Natural killer cell (primary cell): ENCODE results near the gene DUSP1. TPM values are rescaled to one million over a fixed set of nuclear protein-coding genes. Genes with fewer than 3 reads are reported as not detected.
A peak's percentile ranks its signal among the peaks of the same experiment; 100 is the strongest.

ENCODE experiments used
- ATAC-seq, 3 donors: fragments of 150-1000 bp in 2 of 3; fragments of 200-7000 bp in 1 of 3; cut with Tn5 transposase; 1 replicate in 1 of 3; 2 replicates in 2 of 3; pipeline ENCODE4 v1.10.0; 2021; ENCODE audit warnings: mild to moderate bottlenecking in 2 of 3, moderate library complexity in 2 of 3
- DNase-seq, 2 donors: peaks; one replicate each; pipeline versions ENCODE4 v3.0.0 to v3.0.0-alpha.2; 2013 to 2021; ENCODE audit warnings: mixed read lengths in 1 of 2
- H3K27ac ChIP-seq: one replicate; pipeline ENCODE4 v1.5.1; 2013; ENCODE audit warnings: mild to moderate bottlenecking, low read length
- H3K27me3 ChIP-seq: one replicate; pipeline ENCODE4 v1.6.1; 2013; ENCODE audit warnings: low read length; ENCODE audit not compliant: control insufficient read depth, insufficient read depth
- H3K36me3 ChIP-seq: one replicate; pipeline ENCODE4 v1.6.1; 2013; ENCODE audit warnings: low read length; ENCODE audit not compliant: control insufficient read depth, insufficient read depth
- H3K4me1 ChIP-seq: one replicate; pipeline ENCODE4 v1.6.1; 2013; ENCODE audit warnings: low read length; ENCODE audit not compliant: control insufficient read depth, insufficient read depth
- H3K4me3 ChIP-seq: one replicate; pipeline ENCODE4 v1.5.1; 2013; ENCODE audit warnings: low read length
- H3K9me3 ChIP-seq: one replicate; pipeline ENCODE4 v1.6.1; 2013; ENCODE audit warnings: low read length; ENCODE audit not compliant: control insufficient read depth, insufficient read depth
- H3K27ac Mint-ChIP-seq, 2 donors: one replicate each; pipeline ENCODE4 v1.8.0; 2022; ENCODE audit warnings: mild to moderate bottlenecking in 2 of 2, mixed read lengths in 2 of 2, moderate library complexity in 1 of 2
- H3K27me3 Mint-ChIP-seq, 2 donors: one replicate each; pipeline ENCODE4 v1.8.0; 2022; ENCODE audit warnings: low read depth in 2 of 2, mixed read lengths in 2 of 2
- H3K36me3 Mint-ChIP-seq: one replicate; pipeline ENCODE4 v1.8.0; 2022; ENCODE audit warnings: mixed read lengths
- H3K4me1 Mint-ChIP-seq, 2 donors: one replicate each; pipeline ENCODE4 v1.8.0; 2022; ENCODE audit warnings: mixed read lengths in 2 of 2
- H3K4me3 Mint-ChIP-seq: one replicate; pipeline ENCODE4 v1.8.0; 2022; ENCODE audit warnings: mild to moderate bottlenecking, moderate library complexity, mixed read lengths
- H3K9me3 Mint-ChIP-seq, 2 donors: one replicate each; pipeline ENCODE4 v1.8.0; 2022; ENCODE audit warnings: mixed read lengths in 2 of 2
- CTCF ChIP-seq: fragments of 200-600 bp; IDR thresholded peaks from one replicate; pipeline ENCODE4 v1.8.0; 2022; ENCODE audit warnings: antibody characterized with exemption
- WGBS: methylation state at CpG from one replicate; pipeline ENCODE4 v1.1.7; 2013; ENCODE audit warnings: missing lambda C conversion rate; ENCODE audit not compliant: insufficient coverage; 5-methylcytosine and 5-hydroxymethylcytosine counted together
- intact Hi-C: fragments of 100-400 bp; cut with micrococcal nuclease; formaldehyde crosslinking; loops from one replicate; pipeline ENCODE4 v1.14.2; 2022
- total RNA-seq, 4 donors: library from RNA; stranded (reverse); fragments of 120-200 nt in 1 of 4; gene quantifications; one replicate each; pipeline versions ENCODE4 v1.2.3 to v1.2.4, GENCODE V29; 2013 to 2022

DUSP1 gene
- total RNA-seq, 3 donors from 2014 or later (not counting 1 experiment from before 2014, with no cell fraction given) = 1,579 to 2,725 (median 2,168) TPM

- H3K4me3 ChIP-seq = no peak overlapping the region
- no peaks in the 10 kb centered on the region for H3K36me3 Mint-ChIP-seq
Observed at GRCh38 chr5:172809774-172810173, 38.8 kb upstream of the DUSP1 start.

GRCh38 chr5:172807766-172808311 lies 36.8 kb upstream of the DUSP1 start:
- Histone ChIP-seq H3K27me3 (no peaks in the 10 kb centered on the region), H3K36me3 (no peaks in the 10 kb centered on the region), H3K4me3 (peak overlapping the region; percentile 49), H3K4me1 (peaks cover 21% of the 10 kb centered on the region), H3K9me3 (no peaks in the 10 kb centered on the region), H3K27ac (peak overlapping the region; percentile 91)
- no peak for TF ChIP-seq CTCF
- no peaks in the 10 kb centered on the region for H3K27me3 Mint-ChIP-seq
- DNase-seq (no peak), ATAC-seq (peak in 1 of 3 donors; percentile 3)
- no peaks in the 10 kb centered on the region for H3K9me3 Mint-ChIP-seq
- no peaks in the 10 kb centered on the region for H3K36me3 Mint-ChIP-seq
- peak overlapping the region; percentile 80 for H3K4me3 Mint-ChIP-seq
- 88% methylated on average over 11 of the region's 11 CpGs for WGBS
- H3K27ac Mint-ChIP-seq = peak overlapping the region; percentile 81 to 93
- peaks cover 9 to 25% of the 10 kb centered on the region in 2 donors for H3K4me1 Mint-ChIP-seq
- intact Hi-C loops = loop anchor here (1.0 to 5.0 kb wide), 5 partner anchors 27 to 44 kb away; partner anchors contain the start of gene ERGIC1

More at GRCh38 chr5:172809774-172810173, 38.8 kb upstream of the DUSP1 start:
- DNase-seq (no peak), ATAC-seq (no peak)
- Mint-ChIP-seq H3K9me3 (no peaks in the 10 kb centered on the region), H3K4me1 (peaks cover 9 to 25% of the 10 kb centered on the region in 2 donors), H3K27ac (peak overlapping the region in 1 of 2 donors; percentile 69), H3K27me3 (peaks cover 0 to 3% of the 10 kb centered on the region in 2 donors), H3K4me3 (no peak overlapping the region)
- 100% methylated on average over 1 of the region's 2 CpGs for WGBS
- Histone ChIP-seq H3K27ac (no peak overlapping the region), H3K4me1 (peaks cover 21% of the 10 kb centered on the region), H3K9me3 (no peaks in the 10 kb centered on the region), H3K36me3 (no peaks in the 10 kb centered on the region), H3K27me3 (no peaks in the 10 kb centered on the region)
- intact Hi-C loops = loop anchor here (5.0 kb wide), 1 partner anchor 43 kb away; no protein-coding TSS in a partner anchor
- TF ChIP-seq CTCF = no peak

DNA sequence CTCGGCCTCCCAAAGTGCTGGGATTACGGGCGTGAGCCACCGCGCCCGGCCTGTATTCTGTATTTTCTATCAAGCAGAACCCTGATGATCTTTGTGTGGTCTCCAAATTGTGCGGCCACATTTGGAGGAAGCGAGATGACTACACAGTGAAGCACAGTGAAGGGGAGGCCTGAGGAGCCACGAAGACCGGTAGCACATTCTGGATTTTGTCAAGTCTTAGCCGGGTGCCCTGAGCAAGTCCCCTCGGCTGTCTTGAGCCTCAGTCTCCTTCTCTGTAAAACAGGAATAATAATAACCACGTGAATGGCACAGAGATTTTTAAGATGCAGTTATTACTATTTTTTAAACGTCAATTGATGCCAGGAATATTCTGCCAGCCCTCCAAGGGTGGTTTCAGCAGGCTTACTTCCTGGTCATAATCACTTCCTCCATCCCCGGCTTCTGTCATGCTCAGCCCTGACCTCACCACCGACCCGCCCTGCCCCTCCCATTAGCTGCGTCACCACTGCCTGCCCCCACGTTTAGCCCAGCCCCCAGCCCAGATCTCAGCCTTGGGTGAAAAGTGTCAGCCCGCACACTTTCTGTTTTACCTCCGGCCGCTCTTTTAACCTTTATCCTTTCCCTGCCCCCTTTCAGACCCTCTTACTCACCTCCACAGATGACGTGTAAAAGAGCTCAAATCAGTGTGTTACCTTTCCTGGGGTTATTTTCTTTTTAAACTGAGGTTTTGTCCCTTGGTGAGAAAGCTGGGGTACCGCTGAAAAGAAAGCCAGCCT lies 36.1 kb upstream of the DUSP1 start:
- no peaks in the 10 kb centered on the region for H3K9me3 ChIP-seq
- H3K36me3 ChIP-seq = no peaks in the 10 kb centered on the region
- H3K4me3 Mint-ChIP-seq = peak overlapping the region; percentile 80
- WGBS = 46% methylated on average over 24 of the region's 24 CpGs
- peak overlapping the region; percentile 91 for H3K27ac ChIP-seq
- TF ChIP-seq CTCF = no peak
- H3K9me3 Mint-ChIP-seq = no peaks in the 10 kb centered on the region
- H3K36me3 Mint-ChIP-seq = no peaks in the 10 kb centered on the region
- intact Hi-C loops = loop anchor here (1.0 to 5.0 kb wide), 5 partner anchors 28 to 45 kb away; partner anchors contain the start of gene ERGIC1
- no peaks in the 10 kb centered on the region for H3K27me3 ChIP-seq
- DNase-seq (peak; percentile 77 to 90), ATAC-seq (peak; percentile 97 to 99 (median 99))
- no peaks in the 10 kb centered on the region for H3K27me3 Mint-ChIP-seq
- H3K4me1 ChIP-seq = peaks cover 21% of the 10 kb centered on the region
- H3K4me1 Mint-ChIP-seq = peaks cover 9 to 25% of the 10 kb centered on the region in 2 donors
- peak overlapping the region; percentile 49 for H3K4me3 ChIP-seq
- H3K27ac Mint-ChIP-seq = peak overlapping the region; percentile 81 to 93
